ENCODE results near the gene RHOBTB3. TPM values are rescaled to one million over a fixed set of nuclear protein-coding genes. Genes with fewer than 3 reads are reported as not detected.

Gene RHOBTB3
- total and polyA plus RNA-seq, 4 donors = 10.5 to 59.8 (median 39.8) TPM

GRCh38 chr5:95817430-95817829 lies 86.3 kb downstream of the RHOBTB3 start:
- no peak overlapping the region for H3K4me3 ChIP-seq (ENCODE audit: low read depth in 1 of 3, low read length in 3 of 3)
- 67% methylated on average over 12 of the region's 12 CpGs for WGBS
- no peaks in the 10 kb centered on the region for H3K27me3 ChIP-seq (ENCODE audit: control insufficient read depth in 4 of 4, insufficient read depth in 4 of 4, low read length in 3 of 4)
- H3K9me3 ChIP-seq (ENCODE audit: control insufficient read depth in 4 of 4, low read length in 3 of 4) = no peaks in the 10 kb centered on the region
- no peak for TF ChIP-seq ATF3 (IDR thresholded peaks at IDR 0.05)
- TF ChIP-seq HNF4A (conservative IDR thresholded peaks at IDR 0.05) = no peak
- no peak for TF ChIP-seq CTCF (IDR thresholded peaks at IDR 0.05; ENCODE audit: low read depth, low read length, missing input control)
- no peak for TF ChIP-seq MAX (IDR thresholded peaks at IDR 0.05)
- no peak overlapping the region for H3K9ac ChIP-seq (ENCODE audit: low read depth in 1 of 2, low read length in 2 of 2)
- DNase-seq (ENCODE audit: low spot score) = no peak
- peaks cover 3 to 35% (median 26%) of the 10 kb centered on the region in 4 donors for H3K36me3 ChIP-seq (ENCODE audit: control insufficient read depth in 4 of 4, insufficient read depth in 3 of 4, low read depth in 1 of 4, low read length in 3 of 4)
- H3K4me1 ChIP-seq (ENCODE audit: control insufficient read depth in 4 of 4, insufficient read depth in 4 of 4, low read length in 3 of 4) = peaks cover 5 to 47% (median 33%) of the 10 kb centered on the region in 4 donors
- no peak overlapping the region for H3K27ac ChIP-seq (ENCODE audit: low read depth in 1 of 2, low read length in 2 of 2)

GRCh38 chr5:95818181-95819147 lies 87.3 kb downstream of the RHOBTB3 start:
- H3K4me1 ChIP-seq (ENCODE audit: control insufficient read depth in 4 of 4, insufficient read depth in 4 of 4, low read length in 3 of 4) = peaks cover 5 to 56% (median 40%) of the 10 kb centered on the region in 4 donors
- TF ChIP-seq ZBTB33 (IDR thresholded peaks at IDR 0.05) = no peak
- no peak for TF ChIP-seq JUND (IDR thresholded peaks at IDR 0.05)
- no peak for TF ChIP-seq SP1 (IDR thresholded peaks at IDR 0.05)
- peak in 1 of 2 donors; percentile 32 for TF ChIP-seq HNF4A (conservative IDR thresholded peaks at IDR 0.05)
- peak in 1 of 2 donors; percentile 13 for TF ChIP-seq RAD21 (IDR thresholded peaks at IDR 0.05)
- TF ChIP-seq REST (IDR thresholded peaks at IDR 0.05) = no peak
- no peak for TF ChIP-seq FOXA2 (IDR thresholded peaks at IDR 0.05)
- TF ChIP-seq CTCF (IDR thresholded peaks at IDR 0.05; ENCODE audit: low read depth, low read length, missing input control) = no peak
- TF ChIP-seq TAF1 (conservative IDR thresholded peaks at IDR 0.05) = no peak
- TF ChIP-seq HNF4G (IDR thresholded peaks at IDR 0.05) = no peak
- no peak for TF ChIP-seq ATF3 (IDR thresholded peaks at IDR 0.05)
- no peak for TF ChIP-seq YY1 (IDR thresholded peaks at IDR 0.05)
- TF ChIP-seq RXRA (IDR thresholded peaks at IDR 0.05) = peak; percentile 68 to 80
- no peak for TF ChIP-seq FOXA1 (IDR thresholded peaks at IDR 0.05)
- TF ChIP-seq EGR1 (IDR thresholded peaks at IDR 0.05; ENCODE audit: low read depth in 2 of 2) = no peak
- no peak for TF ChIP-seq NR2F2 (IDR thresholded peaks at IDR 0.05)
- TF ChIP-seq GABPA (IDR thresholded peaks at IDR 0.05 in 1 of 2, conservative IDR thresholded peaks at IDR 0.05 in 1 of 2) = no peak
- TF ChIP-seq MAX (IDR thresholded peaks at IDR 0.05) = peak; percentile 31
- DNase-seq (ENCODE audit: low spot score) = no peak
- peak overlapping the region in 1 of 2 donors; percentile 44 for H3K27ac ChIP-seq (ENCODE audit: low read depth in 1 of 2, low read length in 2 of 2)
- no peaks in the 10 kb centered on the region for H3K27me3 ChIP-seq (ENCODE audit: control insufficient read depth in 4 of 4, insufficient read depth in 4 of 4, low read length in 3 of 4)
- H3K9ac ChIP-seq (ENCODE audit: low read depth in 1 of 2, low read length in 2 of 2) = peak overlapping the region in 1 of 2 donors; percentile 25
- 56% methylated on average over 14 of the region's 14 CpGs for WGBS
- no peaks in the 10 kb centered on the region for H3K9me3 ChIP-seq (ENCODE audit: control insufficient read depth in 4 of 4, low read length in 3 of 4)
- peak overlapping the region; percentile 7 to 45 (median 12) for H3K4me3 ChIP-seq (ENCODE audit: low read depth in 1 of 3, low read length in 3 of 3)
- peaks cover 3 to 32% (median 26%) of the 10 kb centered on the region in 4 donors for H3K36me3 ChIP-seq (ENCODE audit: control insufficient read depth in 4 of 4, insufficient read depth in 3 of 4, low read depth in 1 of 4, low read length in 3 of 4)
